CD4-positive, alpha-beta T cell (primary cell): ENCODE measurements around the gene TEF. TPM values are rescaled to one million over a fixed set of nuclear protein-coding genes. Genes with fewer than 3 reads are reported as not detected.

Source experiments
- ATAC-seq: fragments of 200-7000 bp; cut with Tn5 transposase; one replicate; pipeline ENCODE4 v1.10.0; 2022; ENCODE audit warnings: mild to moderate bottlenecking; ENCODE audit not compliant: poor library complexity
- CTCF ChIA-PET: fragments of 350-600 bp; sonication (Branson Sonifier 250); formaldehyde crosslinking; loops from one replicate; lab custom pipeline; 2021; ENCODE audit warnings: antibody characterized with exemption, inconsistent platforms; lab: Charles Lee
- POLR2A ChIA-PET: fragments of 350-600 bp; sonication (Branson Sonifier 250); formaldehyde crosslinking; loops from one replicate; lab custom pipeline; 2021; ENCODE audit warnings: antibody characterized with exemption, inconsistent platforms; lab: Charles Lee
- DNase-seq, 14 experiments: peaks; one replicate each; pipeline ENCODE4 v3.0.0-alpha.2; 2013 to 2020; ENCODE audit warnings: mixed read lengths in 2 of 14
- H3K27ac ChIP-seq, 2 donors: one replicate each; pipeline versions ENCODE4 v1.5.1 to v1.7.0; 2013; ENCODE audit warnings: low read length in 2 of 2, low read depth in 1 of 2, mild to moderate bottlenecking in 1 of 2
- H3K27me3 ChIP-seq, 2 experiments: 1 replicate in 1 of 2; 2 replicates in 1 of 2; pipeline versions ENCODE4 v1.6.1 to v1.7.0; 2013; ENCODE audit warnings: low read length in 2 of 2, control low read depth in 1 of 2, mild to moderate bottlenecking in 1 of 2, moderate library complexity in 1 of 2; ENCODE audit not compliant: insufficient read depth in 2 of 2, control insufficient read depth in 1 of 2
- H3K36me3 ChIP-seq: one replicate; pipeline ENCODE4 v1.6.1; 2013; ENCODE audit warnings: low read length, control low read depth; ENCODE audit not compliant: insufficient read depth
- H3K4me1 ChIP-seq: one replicate; pipeline ENCODE4 v1.6.1; 2013; ENCODE audit warnings: low read length, control low read depth; ENCODE audit not compliant: insufficient read depth
- H3K4me3 ChIP-seq: one replicate; pipeline ENCODE4 v1.5.1; 2013; ENCODE audit warnings: mild to moderate bottlenecking, low read length, moderate library complexity
- H3K9me3 ChIP-seq, 2 experiments: 1 replicate in 1 of 2; 2 replicates in 1 of 2; pipeline versions ENCODE4 v1.6.1 to v1.7.0; 2013; ENCODE audit warnings: low read length in 2 of 2, mild to moderate bottlenecking in 2 of 2, control low read depth in 1 of 2, moderate library complexity in 1 of 2; ENCODE audit not compliant: control insufficient read depth in 1 of 2, insufficient read depth in 1 of 2
- H3K27ac Mint-ChIP-seq: one replicate; pipeline ENCODE4 v1.8.0; 2020; ENCODE audit warnings: mixed read lengths
- H3K27me3 Mint-ChIP-seq: one replicate; pipeline ENCODE4 v1.8.0; 2021; ENCODE audit warnings: mixed read lengths
- H3K36me3 Mint-ChIP-seq: one replicate; pipeline ENCODE4 v1.8.0; 2021; ENCODE audit warnings: low read depth, mixed read lengths
- H3K4me1 Mint-ChIP-seq: one replicate; pipeline ENCODE4 v1.8.0; 2021; ENCODE audit warnings: low read depth, mixed read lengths
- H3K4me3 Mint-ChIP-seq: one replicate; pipeline ENCODE4 v1.8.0; 2020; ENCODE audit warnings: mild to moderate bottlenecking, mixed read lengths
- H3K9me3 Mint-ChIP-seq: one replicate; pipeline ENCODE4 v1.8.0; 2020; ENCODE audit warnings: mixed read lengths
- CTCF ChIP-seq: fragments of 200-600 bp; IDR thresholded peaks from one replicate; pipeline ENCODE4 v1.8.0; 2022; ENCODE audit warnings: antibody characterized with exemption, mild to moderate bottlenecking
- intact Hi-C, 2 experiments: fragments of 100-400 bp; cut with DNase I in 1 of 2; cut with micrococcal nuclease in 1 of 2; formaldehyde crosslinking; loops; one replicate each; pipeline versions ENCODE4 v1.15.1 to v1.9.0; 2023 to 2025; cut with DNase I, micrococcal nuclease
- total RNA-seq, 174 experiments: library from RNA in 2 of 174; stranded (reverse) in 2 of 174; gene quantifications; one replicate each; pipeline ENCODE4 v1.2.3 and lab custom pipeline; 2021 to 2026

Gene TEF
- total RNA-seq, 2 experiments from 2014 or later = 2.4 to 2.6 TPM

GRCh38 chr22:41445129-41446056 lies 63.7 kb downstream of the TEF start:
- Mint-ChIP-seq H3K9me3 (no peaks in the 10 kb centered on the region), H3K4me1 (peaks cover 42% of the 10 kb centered on the region)
- intact Hi-C loops = loop anchor here (1.0 to 10.0 kb wide), 5 partner anchors 24 to 177 kb away; partner anchors contain the start of genes RANGAP1 (in 2 of the 2), ACO2 (in 1 of the 2), DESI1 (in 1 of the 2) and TEF (in 1 of the 2)

GRCh38 chr22:41446057-41446501 lies 64.3 kb downstream of the TEF start:
- H3K4me3 ChIP-seq = peak overlapping the region; percentile 98
- H3K9me3 ChIP-seq = no peaks in the 10 kb centered on the region
- POLR2A ChIA-PET = interaction anchor here (0.6 to 10.6 kb wide), 25 partner anchors 10 to 982 kb away, joined by 3 to 234 read pairs (median 6); partner anchors contain the start of genes ACO2, DESI1, PHF5A and PMM1
- H3K27ac ChIP-seq = peak overlapping the region; percentile 97 to 98
- CTCF ChIA-PET = interaction anchor here (1.4 to 1.9 kb wide), 4 partner anchors 22 to 81 kb away, joined by 4 to 7 read pairs (median 5); partner anchors contain the start of genes ACO2 and PHF5A
- Mint-ChIP-seq H3K27me3 (no peaks in the 10 kb centered on the region), H3K9me3 (no peaks in the 10 kb centered on the region), H3K27ac (peak overlapping the region; percentile 95), H3K36me3 (peaks cover 41% of the 10 kb centered on the region), H3K4me3 (peak overlapping the region; percentile 90), H3K4me1 (peaks cover 42% of the 10 kb centered on the region)
- peak in 4 of 14 experiments; percentile 2 to 17 (median 4) for DNase-seq
- no peak for TF ChIP-seq CTCF
- peaks cover 7% of the 10 kb centered on the region for H3K36me3 ChIP-seq
- ATAC-seq = no peak
- intact Hi-C loops = loop anchor here (1.0 to 10.0 kb wide), 5 partner anchors 23 to 176 kb away; partner anchors contain the start of genes RANGAP1 (in 2 of the 2), ACO2 (in 1 of the 2), DESI1 (in 1 of the 2) and TEF (in 1 of the 2)
- H3K4me1 ChIP-seq = peaks cover 50% of the 10 kb centered on the region
- H3K27me3 ChIP-seq = no peaks in the 10 kb centered on the region

More at GRCh38 chr22:41445129-41446056, 63.7 kb downstream of the TEF start:
- H3K36me3 ChIP-seq = peaks cover 7% of the 10 kb centered on the region
- peak overlapping the region; percentile 97 to 98 for H3K27ac ChIP-seq
- no peak for ATAC-seq
- peaks cover 50% of the 10 kb centered on the region for H3K4me1 ChIP-seq
- no peaks in the 10 kb centered on the region for H3K27me3 ChIP-seq
- H3K36me3 Mint-ChIP-seq = peaks cover 41% of the 10 kb centered on the region
- no peak for TF ChIP-seq CTCF
- no peaks in the 10 kb centered on the region for H3K9me3 ChIP-seq
- peak overlapping the region; percentile 95 for H3K27ac Mint-ChIP-seq
- ChIA-PET CTCF (interaction anchor here (1.5 to 1.9 kb wide), 3 partner anchors 23 to 82 kb away, joined by 4 to 7 read pairs (median 5); partner anchors contain the start of genes ACO2 and PHF5A), POLR2A (interaction anchor here (0.7 to 10.6 kb wide), 13 partner anchors 9 to 244 kb away, joined by 3 to 234 read pairs (median 4); partner anchors contain the start of genes ACO2, DESI1, PHF5A and PMM1)
- H3K27me3 Mint-ChIP-seq = no peaks in the 10 kb centered on the region
- peak overlapping the region; percentile 90 for H3K4me3 Mint-ChIP-seq
- DNase-seq = peak in 7 of 14 experiments; percentile 5 to 61 (median 28)
- H3K4me3 ChIP-seq = peak overlapping the region; percentile 98
